K562 (cell line): ENCODE results near the gene SIGLEC5. TPM values are rescaled to one million over a fixed set of nuclear protein-coding genes. Genes with fewer than 3 reads are reported as not detected.
A peak's percentile ranks its signal among the peaks of the same experiment; 100 is the strongest.

Experiments used
- CBX1 ChIP-seq: sonication (generic); IDR thresholded peaks from 2 replicates; pipeline ENCODE4 v1.6.1; 2016; ENCODE audit warnings: antibody characterized with exemption, low read depth, mild to moderate bottlenecking
- EP300 ChIP-seq: IDR thresholded peaks from 2 replicates; pipeline ENCODE4 v1.6.1; 2012; ENCODE audit warnings: low read length, improper control_type of control experiment
- MCM2 ChIP-seq: fragments of 450-650 bp; IDR thresholded peaks from 2 replicates; pipeline ENCODE4 v1.6.1; 2017; ENCODE audit warnings: low read depth, mild to moderate bottlenecking
- NCOA6 ChIP-seq: fragments of 450-650 bp; IDR thresholded peaks from 2 replicates; pipeline ENCODE4 v1.6.1; 2017; ENCODE audit warnings: mild to moderate bottlenecking
- NONO ChIP-seq, 2 experiments: fragments of 200-400 bp in 1 of 2; fragments of 450-650 bp in 1 of 2; formaldehyde crosslinking in 1 of 2; IDR thresholded peaks; 2 replicates each; pipeline ENCODE4 v1.6.1; 2017; ENCODE audit warnings: low read depth in 2 of 2, mild to moderate bottlenecking in 2 of 2, moderate library complexity in 2 of 2, low read length in 1 of 2
- SIN3B ChIP-seq: fragments of 450-650 bp; IDR thresholded peaks from 2 replicates; pipeline ENCODE4 v1.6.1; 2017; ENCODE audit warnings: low read depth, mild to moderate bottlenecking, moderate library complexity
- TAL1 ChIP-seq: fragments of 450-650 bp; IDR thresholded peaks from 2 replicates; pipeline ENCODE4 v1.6.1; 2016; ENCODE audit warnings: mild to moderate bottlenecking
- TFAM ChIP-seq: fragments of 250-450 bp; sonication (Bioruptor Pico); conservative IDR thresholded peaks from 2 replicates; pipeline ENCODE4 v1.5.0; 2021; ENCODE audit warnings: mild to moderate bottlenecking, moderate library complexity
- polyA plus RNA-seq, 8 experiments: library from polyadenylated mRNA; depleted of rRNA in 4 of 8; stranded (reverse) in 5 of 8; unstranded in 3 of 8; fragments of >200 nt; fragmentation: Nextera tagmentation in 2 of 8; fragmentation: Illumina TruSeq in 1 of 8; extraction: Ambion mirVana in 2 of 8; extraction: Trizol in 1 of 8; gene quantifications; 2 replicates each; pipeline versions ENCODE4 v1.2.1 to v1.2.3, GENCODE V29; 2011 to 2014; ENCODE audit warnings: inconsistent platforms in 1 of 8, missing spikeins in 1 of 8
- total RNA-seq, 7 experiments: library from RNA; depleted of rRNA in 6 of 7; stranded (reverse); fragments of >200 nt in 6 of 7; fragmentation: Illumina TruSeq in 2 of 7; extraction: Trizol in 2 of 7; gene quantifications; 2 replicates each; pipeline versions ENCODE4 v1.2.1 to v1.2.3, GENCODE V29; 2011 to 2021; ENCODE audit warnings: low replicate concordance in 1 of 7
- TF ChIP-seq, protein P1 (sequence below): fragments of 450-650 bp; IDR thresholded peaks from 2 replicates; pipeline ENCODE4 v1.6.1; 2016; ENCODE audit warnings: antibody characterized with exemption
- TF ChIP-seq, protein P2 (sequence below), 2 experiments: fragments of 150-350 bp in 1 of 2; IDR thresholded peaks; 2 replicates each; pipeline ENCODE4 v1.6.1; 2012 to 2016; ENCODE audit warnings: low read depth in 2 of 2, low read length in 2 of 2, mild to moderate bottlenecking in 1 of 2, moderate library complexity in 1 of 2
- TF ChIP-seq, protein P3 (sequence below): fragments of 450-650 bp; IDR thresholded peaks from 2 replicates; pipeline ENCODE4 v1.6.1; 2017; ENCODE audit warnings: mild to moderate bottlenecking, moderate library complexity
- TF ChIP-seq, protein P4 (sequence below), 3 experiments: fragments of 200-800 bp in 1 of 3; sonication (Bioruptor generic) in 1 of 3; sonication (generic) in 1 of 3; formaldehyde crosslinking in 1 of 3; IDR thresholded peaks; 2 replicates each; pipeline versions ENCODE4 v1.6.1 to v1.8.0; 2016 to 2022; ENCODE audit warnings: mild to moderate bottlenecking in 2 of 3, missing compliant biosample characterization in 2 of 3, missing genetic modification characterization in 2 of 3, missing genetic modification reagents in 1 of 3
- TF ChIP-seq, protein P5 (sequence below): IDR thresholded peaks from 2 replicates; pipeline ENCODE4 v1.6.1; 2011; ENCODE audit warnings: borderline replicate concordance, low read depth, mild to moderate bottlenecking, moderate library complexity, low read length; ENCODE audit not compliant: insufficient read depth, poor library complexity, severe bottlenecking
- TF ChIP-seq, protein P6 (sequence below), 2 experiments: IDR thresholded peaks; 2 replicates each; pipeline ENCODE4 v1.6.1; 2011; ENCODE audit warnings: borderline replicate concordance in 1 of 2, control low read depth in 1 of 2, low read depth in 1 of 2, low read length in 1 of 2, mild to moderate bottlenecking in 1 of 2, mixed read lengths in 1 of 2, moderate library complexity in 1 of 2; ENCODE audit not compliant: insufficient read depth in 1 of 2, insufficient read length in 1 of 2, poor library complexity in 1 of 2, severe bottlenecking in 1 of 2; ENCODE audit errors: extremely low read depth in 1 of 2

Gene SIGLEC5
- total and polyA plus RNA-seq, 9 of the 15 experiments (the other 6 are each of a cell fraction or from before 2014, with no cell fraction given), result 0.14 TPM; not detected in 8

DNA sequence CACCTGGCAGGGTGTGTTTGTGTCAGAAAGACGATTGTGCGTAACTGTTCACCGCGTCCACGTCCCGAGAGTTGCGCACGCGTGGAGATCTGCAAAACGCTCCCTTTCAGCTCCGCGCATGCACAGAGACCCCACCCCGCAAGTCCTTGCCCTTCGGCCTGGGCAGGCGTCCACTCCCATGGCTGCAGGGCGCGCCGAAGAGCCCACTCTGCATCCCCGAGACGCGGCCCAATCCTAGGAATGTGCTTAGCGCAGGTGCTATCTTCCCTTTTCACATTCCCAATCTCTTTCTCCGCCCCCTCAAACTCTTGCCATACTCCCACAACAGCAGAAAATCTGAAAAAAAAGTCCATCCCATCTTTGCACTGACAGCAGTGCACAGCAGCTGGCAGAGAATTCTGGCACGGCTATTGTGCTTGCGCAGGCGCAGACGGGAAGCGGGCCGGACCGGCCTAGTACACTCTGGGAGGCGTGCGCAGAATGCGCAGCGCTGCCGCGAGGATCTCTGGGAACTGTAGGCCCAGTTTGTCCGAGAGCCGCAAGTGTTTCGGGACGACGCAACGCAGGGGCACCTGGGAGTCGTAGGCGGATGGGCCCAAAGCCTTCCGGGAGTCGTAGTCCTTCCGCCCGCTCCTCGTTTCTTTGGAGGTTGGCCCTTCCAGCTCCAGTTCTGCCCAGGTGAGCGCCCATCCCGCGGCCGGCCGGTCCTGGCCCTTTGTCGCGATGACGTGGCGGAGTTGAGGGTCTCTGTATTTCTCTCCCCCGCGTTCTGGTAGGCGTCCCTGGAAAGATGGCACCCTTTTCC lies 36.0 kb downstream of the SIGLEC5 start (continued):
- TF ChIP-seq, protein P1, sequence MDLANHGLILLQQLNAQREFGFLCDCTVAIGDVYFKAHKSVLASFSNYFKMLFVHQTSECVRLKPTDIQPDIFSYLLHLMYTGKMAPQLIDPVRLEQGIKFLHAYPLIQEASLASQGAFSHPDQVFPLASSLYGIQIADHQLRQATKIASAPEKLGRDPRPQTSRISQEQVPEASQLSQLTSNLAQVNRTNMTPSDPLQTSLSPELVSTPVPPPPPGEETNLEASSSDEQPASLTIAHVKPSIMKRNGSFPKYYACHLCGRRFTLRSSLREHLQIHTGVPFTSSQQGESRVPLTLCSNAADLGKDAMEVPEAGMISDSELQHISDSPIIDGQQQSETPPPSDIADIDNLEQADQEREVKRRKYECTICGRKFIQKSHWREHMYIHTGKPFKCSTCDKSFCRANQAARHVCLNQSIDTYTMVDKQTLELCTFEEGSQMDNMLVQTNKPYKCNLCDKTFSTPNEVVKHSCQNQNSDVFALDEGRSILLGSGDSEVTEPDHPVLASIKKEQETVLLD, result peak; percentile 98
- TF ChIP-seq TFAM (no peak), SIN3B (no peak), NCOA6 (no peak), MCM2 (no peak), NONO (IDR thresholded peaks at IDR 0.05; ENCODE audit: low read depth in 2 of 2, low read length in 1 of 2) (no peak), TAL1 (no peak), EP300 (no peak), CBX1 (no peak)
- TF ChIP-seq, protein P2, sequence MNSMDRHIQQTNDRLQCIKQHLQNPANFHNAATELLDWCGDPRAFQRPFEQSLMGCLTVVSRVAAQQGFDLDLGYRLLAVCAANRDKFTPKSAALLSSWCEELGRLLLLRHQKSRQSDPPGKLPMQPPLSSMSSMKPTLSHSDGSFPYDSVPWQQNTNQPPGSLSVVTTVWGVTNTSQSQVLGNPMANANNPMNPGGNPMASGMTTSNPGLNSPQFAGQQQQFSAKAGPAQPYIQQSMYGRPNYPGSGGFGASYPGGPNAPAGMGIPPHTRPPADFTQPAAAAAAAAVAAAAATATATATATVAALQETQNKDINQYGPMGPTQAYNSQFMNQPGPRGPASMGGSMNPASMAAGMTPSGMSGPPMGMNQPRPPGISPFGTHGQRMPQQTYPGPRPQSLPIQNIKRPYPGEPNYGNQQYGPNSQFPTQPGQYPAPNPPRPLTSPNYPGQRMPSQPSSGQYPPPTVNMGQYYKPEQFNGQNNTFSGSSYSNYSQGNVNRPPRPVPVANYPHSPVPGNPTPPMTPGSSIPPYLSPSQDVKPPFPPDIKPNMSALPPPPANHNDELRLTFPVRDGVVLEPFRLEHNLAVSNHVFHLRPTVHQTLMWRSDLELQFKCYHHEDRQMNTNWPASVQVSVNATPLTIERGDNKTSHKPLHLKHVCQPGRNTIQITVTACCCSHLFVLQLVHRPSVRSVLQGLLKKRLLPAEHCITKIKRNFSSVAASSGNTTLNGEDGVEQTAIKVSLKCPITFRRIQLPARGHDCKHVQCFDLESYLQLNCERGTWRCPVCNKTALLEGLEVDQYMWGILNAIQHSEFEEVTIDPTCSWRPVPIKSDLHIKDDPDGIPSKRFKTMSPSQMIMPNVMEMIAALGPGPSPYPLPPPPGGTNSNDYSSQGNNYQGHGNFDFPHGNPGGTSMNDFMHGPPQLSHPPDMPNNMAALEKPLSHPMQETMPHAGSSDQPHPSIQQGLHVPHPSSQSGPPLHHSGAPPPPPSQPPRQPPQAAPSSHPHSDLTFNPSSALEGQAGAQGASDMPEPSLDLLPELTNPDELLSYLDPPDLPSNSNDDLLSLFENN (IDR thresholded peaks at IDR 0.05; ENCODE audit: low read depth in 2 of 2, low read length in 2 of 2), result no peak
- TF ChIP-seq, protein P3, sequence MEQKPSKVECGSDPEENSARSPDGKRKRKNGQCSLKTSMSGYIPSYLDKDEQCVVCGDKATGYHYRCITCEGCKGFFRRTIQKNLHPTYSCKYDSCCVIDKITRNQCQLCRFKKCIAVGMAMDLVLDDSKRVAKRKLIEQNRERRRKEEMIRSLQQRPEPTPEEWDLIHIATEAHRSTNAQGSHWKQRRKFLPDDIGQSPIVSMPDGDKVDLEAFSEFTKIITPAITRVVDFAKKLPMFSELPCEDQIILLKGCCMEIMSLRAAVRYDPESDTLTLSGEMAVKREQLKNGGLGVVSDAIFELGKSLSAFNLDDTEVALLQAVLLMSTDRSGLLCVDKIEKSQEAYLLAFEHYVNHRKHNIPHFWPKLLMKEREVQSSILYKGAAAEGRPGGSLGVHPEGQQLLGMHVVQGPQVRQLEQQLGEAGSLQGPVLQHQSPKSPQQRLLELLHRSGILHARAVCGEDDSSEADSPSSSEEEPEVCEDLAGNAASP, result no peak
- TF ChIP-seq, protein P4, sequence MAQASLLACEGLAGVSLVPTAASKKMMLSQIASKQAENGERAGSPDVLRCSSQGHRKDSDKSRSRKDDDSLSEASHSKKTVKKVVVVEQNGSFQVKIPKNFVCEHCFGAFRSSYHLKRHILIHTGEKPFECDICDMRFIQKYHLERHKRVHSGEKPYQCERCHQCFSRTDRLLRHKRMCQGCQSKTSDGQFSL (CRISPR knock-in tag; IDR thresholded peaks at IDR 0.05), result no peak
- TF ChIP-seq, protein P4 (tag; IDR thresholded peaks at IDR 0.05), result no peak
- TF ChIP-seq, protein P5, sequence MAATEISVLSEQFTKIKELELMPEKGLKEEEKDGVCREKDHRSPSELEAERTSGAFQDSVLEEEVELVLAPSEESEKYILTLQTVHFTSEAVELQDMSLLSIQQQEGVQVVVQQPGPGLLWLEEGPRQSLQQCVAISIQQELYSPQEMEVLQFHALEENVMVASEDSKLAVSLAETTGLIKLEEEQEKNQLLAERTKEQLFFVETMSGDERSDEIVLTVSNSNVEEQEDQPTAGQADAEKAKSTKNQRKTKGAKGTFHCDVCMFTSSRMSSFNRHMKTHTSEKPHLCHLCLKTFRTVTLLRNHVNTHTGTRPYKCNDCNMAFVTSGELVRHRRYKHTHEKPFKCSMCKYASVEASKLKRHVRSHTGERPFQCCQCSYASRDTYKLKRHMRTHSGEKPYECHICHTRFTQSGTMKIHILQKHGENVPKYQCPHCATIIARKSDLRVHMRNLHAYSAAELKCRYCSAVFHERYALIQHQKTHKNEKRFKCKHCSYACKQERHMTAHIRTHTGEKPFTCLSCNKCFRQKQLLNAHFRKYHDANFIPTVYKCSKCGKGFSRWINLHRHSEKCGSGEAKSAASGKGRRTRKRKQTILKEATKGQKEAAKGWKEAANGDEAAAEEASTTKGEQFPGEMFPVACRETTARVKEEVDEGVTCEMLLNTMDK, result no peak
- TF ChIP-seq, protein P6, sequence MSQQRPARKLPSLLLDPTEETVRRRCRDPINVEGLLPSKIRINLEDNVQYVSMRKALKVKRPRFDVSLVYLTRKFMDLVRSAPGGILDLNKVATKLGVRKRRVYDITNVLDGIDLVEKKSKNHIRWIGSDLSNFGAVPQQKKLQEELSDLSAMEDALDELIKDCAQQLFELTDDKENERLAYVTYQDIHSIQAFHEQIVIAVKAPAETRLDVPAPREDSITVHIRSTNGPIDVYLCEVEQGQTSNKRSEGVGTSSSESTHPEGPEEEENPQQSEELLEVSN (IDR thresholded peaks at IDR 0.05; ENCODE audit: borderline replicate concordance in 1 of 2, extremely low read depth in 1 of 2, insufficient read depth in 1 of 2, insufficient read length in 1 of 2, low read depth in 1 of 2, low read length in 1 of 2, poor library complexity in 1 of 2, severe bottlenecking in 1 of 2), result peak in 1 of 2 experiments; percentile 10
